A172 (cell line): ENCODE results near the gene GTSE1. TPM values are rescaled to one million over a fixed set of nuclear protein-coding genes. Genes with fewer than 3 reads are reported as not detected.
A peak's percentile ranks its signal among the peaks of the same experiment; 100 is the strongest.

Experiments used
- DNase-seq: peaks from one replicate; pipeline ENCODE4 v3.0.0-alpha.2; 2015; ENCODE audit warnings: low spot score
- total RNA-seq: library from RNA; depleted of rRNA; stranded (reverse); fragments of >200 nt; shearing (Covaris generic); gene quantifications from 2 replicates; pipeline ENCODE4 v1.2.3, GENCODE V29; 2014

Gene GTSE1
- total RNA-seq, 1 experiment from 2014 or later, result 13.7 TPM

DNA sequence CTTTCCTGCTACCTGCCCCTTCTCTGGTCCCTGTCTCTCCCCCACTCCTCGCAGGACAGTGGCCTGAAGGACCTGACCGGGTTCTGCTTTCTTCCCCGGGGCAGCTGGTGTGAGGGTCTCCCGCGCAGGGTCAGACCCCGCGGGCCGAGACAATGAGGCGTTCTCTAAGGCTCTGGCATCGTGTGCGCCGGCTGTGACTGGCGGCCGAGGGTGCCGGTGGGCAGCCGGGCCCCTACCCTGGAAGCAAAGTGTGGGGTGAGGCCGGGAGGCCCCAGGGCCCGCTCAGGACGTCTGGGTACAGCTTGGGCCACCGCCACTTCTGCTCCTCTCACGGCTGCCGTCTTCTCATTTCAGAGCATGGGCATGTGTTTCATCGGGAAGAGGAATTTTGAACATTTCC lies 55.1 kb downstream of the GTSE1 start:
- DNase-seq, result no peak

DNA sequence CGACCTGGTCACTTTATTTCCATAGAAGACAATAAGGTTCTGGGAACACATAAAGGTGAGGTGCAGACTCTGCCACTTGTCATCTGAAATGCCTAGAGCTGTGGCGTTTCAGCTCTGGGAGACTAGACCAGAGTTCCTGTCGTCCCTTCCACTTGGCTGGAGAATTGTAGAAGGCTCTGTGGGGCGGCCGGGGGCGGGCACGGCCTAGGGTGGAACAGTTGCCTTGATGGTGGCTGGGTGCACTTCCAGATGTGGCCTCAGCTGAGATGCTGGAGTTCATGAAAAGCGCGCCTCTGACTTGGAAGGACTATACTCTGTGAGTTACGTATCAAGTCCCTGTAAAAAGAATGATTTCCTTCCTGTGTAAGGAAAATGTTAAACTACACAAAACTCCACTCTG lies 55.6 kb downstream of the GTSE1 start:
- no peak for DNase-seq

GRCh38 chr22:46352691-46353386 lies 56.2 kb downstream of the GTSE1 start:
- DNase-seq, result peak; percentile 79

DNA sequence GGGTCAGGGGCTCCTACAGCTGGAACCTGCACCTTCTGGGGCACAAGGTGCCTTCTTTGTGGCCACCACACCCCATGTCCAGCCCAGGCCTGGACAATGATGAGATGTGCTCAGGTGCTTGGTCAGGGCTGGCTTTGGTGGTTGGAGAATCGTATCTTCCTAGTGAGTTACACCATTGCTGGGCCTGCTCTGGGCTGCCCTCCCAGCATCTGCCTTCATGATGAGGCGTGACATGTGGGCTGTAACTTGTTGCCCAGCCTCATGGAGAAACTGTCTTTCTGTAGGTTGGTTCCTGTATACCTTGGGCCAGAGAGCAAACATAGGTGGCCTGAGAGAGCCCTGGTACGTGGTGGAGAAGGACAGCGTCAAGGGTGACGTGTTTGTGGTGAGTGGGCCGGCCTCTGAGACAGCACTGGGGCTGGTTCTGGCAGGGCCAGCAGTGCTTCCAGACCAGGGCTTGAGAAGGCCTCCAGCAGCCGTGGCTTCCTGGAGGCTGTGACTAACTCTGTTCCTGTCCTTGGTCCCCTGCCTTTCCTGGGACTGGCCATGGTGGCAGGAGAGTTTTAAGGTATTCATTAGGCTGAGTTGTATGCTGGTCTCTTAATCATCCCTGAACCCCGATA lies 56.9 kb downstream of the GTSE1 start:
- no peak for DNase-seq

DNA sequence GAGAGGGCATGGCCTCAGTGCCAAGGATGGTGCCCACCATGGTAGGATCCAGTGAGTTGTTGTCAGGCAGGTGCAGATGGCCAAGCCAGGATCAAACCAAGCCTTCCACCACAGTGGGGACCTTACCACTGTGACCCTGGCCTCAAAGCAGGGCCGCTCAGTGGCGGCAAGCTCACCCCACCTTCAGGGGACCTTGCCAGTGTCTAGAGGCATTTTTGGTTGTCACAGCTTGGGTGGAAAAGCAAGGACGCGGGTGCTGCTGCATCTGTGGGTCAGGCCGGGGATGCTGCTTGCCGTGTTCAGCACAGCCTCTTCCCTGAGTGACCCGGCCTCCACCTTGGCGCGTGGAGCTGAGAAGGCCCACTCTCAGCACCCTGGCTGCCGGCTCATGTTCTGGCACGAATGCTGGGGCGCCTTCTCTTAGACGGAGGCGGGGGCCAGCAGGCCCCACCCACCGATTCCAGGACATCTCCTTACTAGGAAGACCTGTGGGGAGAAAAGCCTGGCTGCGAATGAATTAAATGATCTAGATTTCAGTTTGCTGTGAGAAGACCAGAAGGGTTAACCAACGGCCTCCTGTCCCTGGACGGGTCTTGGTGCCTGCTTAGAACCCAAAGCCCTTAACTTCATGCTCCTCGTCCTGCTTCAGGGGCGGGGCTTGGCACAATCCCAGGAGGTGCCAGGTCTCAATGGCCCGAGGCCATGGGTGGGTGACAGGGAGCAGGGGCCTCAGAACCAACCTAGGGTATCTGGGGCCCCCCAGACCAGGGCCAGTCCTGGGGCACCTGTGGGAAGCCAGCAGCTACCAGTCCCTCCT lies 57.7 kb downstream of the GTSE1 start:
- DNase-seq, result no peak

GRCh38 chr22:46354993-46355305 lies 58.3 kb downstream of the GTSE1 start:
- DNase-seq, result no peak

GRCh38 chr22:46355369-46355995 lies 58.8 kb downstream of the GTSE1 start:
- DNase-seq, result peak; percentile 39

GRCh38 chr22:46355996-46356471 lies 59.4 kb downstream of the GTSE1 start:
- no peak for DNase-seq

GRCh38 chr22:46356496-46357480 lies 60.1 kb downstream of the GTSE1 start:
- DNase-seq, result no peak

GRCh38 chr22:46357711-46358520 lies 61.2 kb downstream of the GTSE1 start:
- DNase-seq, result no peak

DNA sequence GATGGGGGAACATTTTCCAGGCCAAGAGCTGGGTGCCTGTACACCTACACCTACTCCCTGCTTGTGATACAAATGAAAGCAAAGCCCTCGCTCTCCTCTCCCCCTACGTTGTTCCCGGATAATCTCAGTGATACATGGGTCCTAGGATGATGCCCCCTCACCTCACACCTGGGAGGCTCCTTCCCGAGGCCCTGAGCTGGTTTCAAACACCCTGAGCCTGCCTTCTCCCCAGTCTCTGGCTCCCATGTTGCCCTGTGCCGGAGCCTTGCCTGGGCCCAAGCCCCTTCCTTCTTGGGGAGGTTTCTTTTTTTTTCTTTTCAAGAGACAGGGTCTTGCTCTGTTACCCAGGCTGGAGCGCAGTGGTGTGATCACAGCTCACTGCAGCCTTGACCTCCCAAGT lies 62.1 kb downstream of the GTSE1 start:
- no peak for DNase-seq

- no peak for DNase-seq
These were observed 62.7 kb downstream of the GTSE1 start for GRCh38 chr22:46359362-46359761.

- DNase-seq, result no peak
These were observed 63.4 kb downstream of the GTSE1 start for GRCh38 chr22:46360097-46360496.

DNA sequence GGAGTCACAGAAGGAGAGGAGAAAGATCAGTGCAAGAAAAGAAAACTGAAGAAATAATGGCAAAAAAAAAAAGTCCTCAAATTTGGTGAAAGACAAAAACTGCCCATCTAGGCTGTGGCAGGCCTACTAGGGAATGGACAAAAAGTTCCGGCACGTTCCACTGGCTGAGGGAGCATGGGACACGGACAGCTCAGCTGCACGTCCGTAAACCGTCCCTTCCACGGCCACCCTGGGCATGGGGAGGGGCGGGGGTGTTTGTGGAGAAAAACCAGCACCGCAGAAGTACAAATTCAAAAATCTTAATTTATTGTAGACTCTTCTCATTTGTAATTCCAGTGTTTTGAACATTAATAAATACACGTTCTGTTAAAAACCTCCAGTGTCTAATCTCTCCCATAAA lies 64.2 kb downstream of the GTSE1 start:
- no peak for DNase-seq

- no peak for DNase-seq
These were observed 65.1 kb downstream of the GTSE1 start for GRCh38 chr22:46361826-46362202.

DNA sequence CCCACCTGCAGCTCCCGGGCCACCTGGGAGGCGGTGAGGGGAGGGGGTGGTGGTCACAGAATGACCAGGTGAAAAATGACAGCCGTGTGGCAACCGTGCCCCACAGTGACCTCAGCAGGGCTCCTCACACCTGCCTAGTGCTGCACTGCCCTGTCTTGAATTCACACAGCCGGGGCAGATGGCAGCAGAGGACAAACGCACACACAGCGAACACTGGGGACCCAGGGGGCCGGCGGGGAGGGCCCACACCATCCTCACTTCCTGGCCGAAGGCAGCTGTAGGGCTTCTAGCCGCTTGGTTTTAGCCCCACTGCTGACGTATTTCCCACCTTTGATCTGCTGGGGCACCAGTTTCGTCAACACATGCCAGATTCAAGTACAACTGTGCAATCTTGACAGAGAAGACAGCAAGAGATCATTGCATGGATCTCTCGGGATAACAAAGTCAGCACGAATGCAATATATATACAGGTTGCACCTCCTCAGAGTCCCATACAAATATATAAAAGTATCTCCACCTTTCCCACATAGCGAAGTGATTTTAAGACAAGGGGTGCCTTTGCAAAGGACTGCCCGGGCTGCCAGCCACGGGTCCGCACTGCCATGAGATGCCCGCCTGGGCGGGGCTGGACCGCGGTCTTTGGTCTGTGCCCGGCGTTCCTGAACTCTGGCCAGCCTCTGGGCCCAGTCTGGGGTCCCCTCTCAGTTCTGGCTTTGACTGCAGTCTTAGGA lies 65.7 kb downstream of the GTSE1 start:
- no peak for DNase-seq

- DNase-seq, result no peak
These were observed 66.4 kb downstream of the GTSE1 start for GRCh38 chr22:46362934-46363515.

DNA sequence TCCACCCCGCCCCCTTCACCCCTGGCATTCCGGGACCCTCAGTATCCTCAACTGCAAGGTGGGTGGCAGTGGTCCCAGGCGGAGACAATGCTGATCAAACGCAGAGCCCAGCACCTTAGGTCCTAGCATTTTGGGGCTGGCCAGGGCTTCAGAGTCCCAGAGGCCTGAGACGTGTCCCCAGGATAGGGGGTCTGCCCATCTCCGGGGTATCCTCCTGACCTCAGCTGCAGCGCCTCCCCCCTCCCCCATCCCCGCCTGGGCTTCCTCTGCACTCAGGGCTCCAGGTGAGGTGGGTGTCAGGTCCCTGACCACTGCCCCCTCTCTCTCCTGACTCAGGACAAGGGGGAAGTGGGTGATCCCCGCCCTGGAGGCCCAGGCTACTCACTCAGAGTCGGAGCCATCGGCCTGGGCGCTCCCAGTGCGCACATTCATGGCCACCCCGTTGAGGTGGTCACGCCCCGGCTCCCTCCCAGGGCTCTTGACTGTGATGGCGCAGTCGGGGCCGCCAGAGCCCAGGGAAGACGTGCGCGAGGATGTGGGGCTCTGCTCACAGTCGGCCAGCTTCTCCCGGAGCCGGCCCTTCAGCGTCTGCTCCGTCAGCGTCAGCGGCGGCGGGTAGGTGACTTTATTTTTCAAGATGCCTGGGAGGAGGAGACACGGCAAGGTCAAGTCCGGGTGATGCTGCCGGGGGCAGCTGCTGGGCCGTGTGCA lies 67.1 kb downstream of the GTSE1 start:
- no peak for DNase-seq
